ENCODE results near the gene RAI14.

The RAI14 gene

GRCh38 chr5:34813509-34813908 is 157.4 kb downstream of the RAI14 start:
- no peak overlapping the region for H3K4me3 ChIP-seq (ENCODE audit: low read length)
- TF ChIP-seq CTCF (IDR thresholded peaks at IDR 0.05; ENCODE audit: insufficient read depth, low read depth, low read length, missing control alignments): no peak
- DNase-seq (ENCODE audit: low read depth): no peak

DNA sequence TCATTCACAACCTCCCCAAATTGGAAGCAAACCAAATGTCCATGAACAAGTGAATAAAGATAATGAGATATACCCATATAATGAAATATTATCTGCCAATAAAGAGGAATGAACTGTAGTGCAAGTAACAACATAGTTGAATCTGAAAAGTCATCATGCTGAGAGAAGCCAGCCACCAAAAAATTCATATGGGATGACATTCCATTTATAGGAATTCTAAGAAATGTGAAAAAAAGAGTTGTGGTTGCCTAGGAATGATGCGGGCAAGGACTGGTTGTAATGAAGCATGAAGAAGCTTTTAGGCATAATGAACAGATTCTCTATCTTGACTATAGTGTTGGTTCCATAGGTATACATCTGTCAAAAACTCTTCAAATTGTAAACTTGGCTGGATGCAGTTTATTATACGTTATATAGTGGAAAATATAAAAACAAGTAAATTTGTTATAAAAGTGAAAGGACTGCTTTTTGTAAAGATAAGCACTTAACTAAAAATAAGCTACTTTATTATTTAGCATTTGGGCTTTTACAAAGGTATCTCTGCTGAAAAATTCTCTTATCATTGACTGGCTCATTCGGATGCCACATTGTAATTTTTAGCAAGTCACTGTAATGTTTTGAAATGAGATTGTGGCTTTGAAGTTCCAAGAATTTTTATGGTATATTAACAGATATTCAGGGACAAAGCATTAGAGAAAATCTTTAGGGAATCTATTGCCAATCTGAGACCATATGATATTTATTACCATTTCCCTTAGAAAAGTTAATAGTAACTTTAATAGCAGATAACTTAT is 161.6 kb downstream of the RAI14 start:
- no peak for DNase-seq (ENCODE audit: low read depth)
- TF ChIP-seq CTCF (IDR thresholded peaks at IDR 0.05; ENCODE audit: insufficient read depth, low read depth, low read length, missing control alignments): no peak
- H3K4me3 ChIP-seq (ENCODE audit: low read length): no peak overlapping the region

DNA sequence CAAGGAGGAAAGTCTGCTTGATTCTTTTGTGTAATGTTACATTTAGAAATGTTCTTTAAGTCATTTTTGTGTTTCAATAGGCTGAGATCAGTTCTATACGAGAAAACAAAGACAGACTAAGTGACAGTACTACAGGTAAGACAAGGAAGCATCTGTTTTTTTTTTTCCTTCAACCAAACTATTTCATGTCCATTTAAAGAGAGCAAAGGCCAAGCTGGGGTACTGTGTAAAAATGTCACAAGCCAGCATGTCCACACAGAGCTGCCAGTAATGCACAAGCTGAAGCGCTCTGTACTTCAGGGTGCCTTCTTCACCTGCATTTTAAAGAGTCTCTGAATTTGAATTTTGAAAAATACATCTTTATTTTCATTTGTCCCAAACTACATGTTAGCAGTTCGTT is 162.6 kb downstream of the RAI14 start:
- no peak overlapping the region for H3K4me3 ChIP-seq (ENCODE audit: low read length)
- no peak for TF ChIP-seq CTCF (IDR thresholded peaks at IDR 0.05; ENCODE audit: insufficient read depth, low read depth, low read length, missing control alignments)
- DNase-seq (ENCODE audit: low read depth): no peak

GRCh38 chr5:34820593-34820992 is 164.5 kb downstream of the RAI14 start:
- H3K4me3 ChIP-seq (ENCODE audit: low read length): no peak overlapping the region
- DNase-seq (ENCODE audit: low read depth): no peak
- TF ChIP-seq CTCF (IDR thresholded peaks at IDR 0.05; ENCODE audit: insufficient read depth, low read depth, low read length, missing control alignments): no peak

DNA sequence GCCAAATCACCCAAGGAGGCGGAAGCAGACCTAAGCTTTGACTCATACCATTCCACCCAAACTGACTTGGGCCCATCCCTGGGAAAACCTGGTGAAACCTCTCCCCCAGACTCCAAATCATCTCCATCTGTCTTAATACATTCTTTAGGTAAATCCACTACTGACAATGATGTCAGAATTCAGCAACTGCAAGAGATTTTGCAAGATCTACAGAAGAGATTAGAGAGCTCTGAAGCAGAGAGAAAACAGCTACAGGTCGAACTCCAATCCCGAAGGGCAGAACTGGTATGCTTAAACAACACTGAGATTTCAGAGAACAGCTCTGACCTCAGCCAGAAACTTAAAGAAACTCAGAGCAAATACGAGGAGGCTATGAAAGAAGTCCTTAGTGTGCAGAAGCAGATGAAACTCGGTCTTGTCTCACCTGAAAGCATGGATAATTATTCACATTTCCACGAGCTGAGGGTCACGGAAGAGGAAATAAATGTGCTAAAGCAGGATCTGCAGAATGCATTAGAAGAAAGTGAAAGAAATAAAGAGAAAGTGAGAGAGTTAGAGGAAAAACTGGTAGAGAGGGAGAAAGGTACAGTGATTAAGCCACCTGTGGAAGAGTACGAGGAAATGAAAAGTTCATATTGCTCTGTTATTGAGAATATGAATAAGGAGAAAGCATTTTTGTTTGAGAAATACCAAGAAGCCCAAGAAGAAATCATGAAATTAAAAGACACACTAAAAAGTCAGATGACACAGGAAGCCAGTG is 167.0 kb downstream of the RAI14 start:
- DNase-seq (ENCODE audit: low read depth): no peak
- no peak for TF ChIP-seq CTCF (IDR thresholded peaks at IDR 0.05; ENCODE audit: insufficient read depth, low read depth, low read length, missing control alignments)
- H3K4me3 ChIP-seq (ENCODE audit: low read length): no peak overlapping the region

DNA sequence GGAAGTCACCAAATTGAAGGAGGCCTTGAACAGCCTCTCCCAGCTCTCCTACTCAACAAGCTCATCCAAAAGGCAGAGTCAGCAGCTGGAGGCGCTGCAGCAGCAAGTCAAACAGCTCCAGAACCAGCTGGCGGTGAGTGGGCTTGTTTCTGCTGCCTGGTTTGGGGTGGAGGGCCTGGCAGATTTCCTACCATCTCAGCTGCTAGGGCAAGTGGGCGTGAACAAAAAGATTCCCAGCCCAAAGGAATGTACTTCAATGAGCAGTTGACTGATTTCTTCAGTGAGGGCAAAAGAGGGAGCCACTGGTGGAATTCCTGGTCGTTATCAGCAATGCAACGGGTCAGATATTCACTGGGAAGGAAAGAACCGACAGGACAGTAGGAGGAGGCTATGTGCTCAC is 170.2 kb downstream of the RAI14 start:
- H3K4me3 ChIP-seq (ENCODE audit: low read length): no peak overlapping the region
- DNase-seq (ENCODE audit: low read depth): no peak
- no peak for TF ChIP-seq CTCF (IDR thresholded peaks at IDR 0.05; ENCODE audit: insufficient read depth, low read depth, low read length, missing control alignments)

Measured in epithelial cell of esophagus (primary cell).